Vagina (tissue), 2 donors: Measurements from ENCODE around the gene PAQR4.

Experiments
- CTCF ChIP-seq, 3 experiments: fragments of 450-650 bp in 2 of 3; fragments of 200-600 bp in 1 of 3; sonication (generic) in 1 of 3; IDR thresholded peaks; one replicate each; pipeline ENCODE4 v1.5.1; 2017 to 2019; ENCODE audit warnings: antibody characterized with exemption in 3 of 3, mild to moderate bottlenecking in 2 of 3, moderate library complexity in 2 of 3
- POLR2AphosphoS5 ChIP-seq, 2 donors: sonication (generic); formaldehyde crosslinking; IDR thresholded peaks; one replicate each; pipeline ENCODE4 v1.9.0; 2017; ENCODE audit warnings: antibody characterized with exemption in 2 of 2, mild to moderate bottlenecking in 2 of 2, low read depth in 1 of 2; ENCODE audit not compliant: insufficient read depth in 1 of 2

GRCh38 chr16:2967721-2968161, 1.4 kb upstream of the PAQR4 start:
- TF ChIP-seq CTCF (IDR thresholded peaks at IDR 0.05): no peak
- TF ChIP-seq POLR2AphosphoS5 (IDR thresholded peaks at IDR 0.05; ENCODE audit: insufficient read depth in 1 of 2, low read depth in 1 of 2): no peak
